HG03571 (cell line): ENCODE data around the gene CEACAM20.
"Not testable (repeated sequence)": the region's sequence is repeated elsewhere in the genome, so short reads cannot be mapped to it uniquely, and the experiment has no call there.

Experiments
- ATAC-seq: cut with Tn5 transposase; IDR thresholded peaks from one replicate; pipeline ENCODE4 v1.9.1; 2021; ENCODE audit not compliant: unreplicated experiment

Gene CEACAM20

DNA sequence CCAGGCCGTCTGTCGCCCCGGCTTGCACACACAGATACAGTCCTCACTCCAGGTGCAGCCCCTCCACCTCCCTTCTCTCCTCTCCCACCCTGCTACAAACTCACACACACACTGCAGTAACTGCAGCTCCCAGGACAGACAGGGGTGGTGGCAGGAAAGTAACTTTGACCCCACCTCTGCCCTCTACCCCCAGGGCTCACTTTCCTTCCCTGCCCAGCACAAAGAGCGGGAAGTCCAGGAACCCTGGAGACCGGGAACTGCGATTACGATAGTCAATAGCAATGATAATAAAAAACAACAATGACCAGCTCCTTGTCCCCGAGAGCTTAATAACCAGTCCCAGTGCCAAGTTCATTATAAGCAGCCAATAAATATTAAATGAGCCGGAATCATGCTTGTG, at the start of gene CEACAM20:
Gene CEACAM20 (minus strand): TSS at position 140 of the 400 bp plus-strand sequence. CDS start 166 bp downstream, outside the sequence.
- ATAC-seq: no peak

DNA sequence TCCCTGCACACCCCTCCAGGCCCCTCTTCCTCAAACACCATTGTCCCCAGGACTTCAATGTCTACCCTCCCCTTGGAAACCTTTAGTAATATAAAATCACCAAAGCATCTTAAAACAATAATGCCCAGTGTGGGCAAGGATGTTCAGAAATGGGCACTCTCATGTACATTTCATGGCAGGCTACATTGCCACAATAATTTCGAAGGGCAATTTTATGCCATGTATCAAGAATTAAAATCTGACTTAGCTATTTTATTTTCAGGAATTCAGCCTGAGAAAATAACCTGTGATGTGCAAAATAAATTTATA, 48.0 kb upstream of the CEACAM20 start:
- no peak for ATAC-seq

DNA sequence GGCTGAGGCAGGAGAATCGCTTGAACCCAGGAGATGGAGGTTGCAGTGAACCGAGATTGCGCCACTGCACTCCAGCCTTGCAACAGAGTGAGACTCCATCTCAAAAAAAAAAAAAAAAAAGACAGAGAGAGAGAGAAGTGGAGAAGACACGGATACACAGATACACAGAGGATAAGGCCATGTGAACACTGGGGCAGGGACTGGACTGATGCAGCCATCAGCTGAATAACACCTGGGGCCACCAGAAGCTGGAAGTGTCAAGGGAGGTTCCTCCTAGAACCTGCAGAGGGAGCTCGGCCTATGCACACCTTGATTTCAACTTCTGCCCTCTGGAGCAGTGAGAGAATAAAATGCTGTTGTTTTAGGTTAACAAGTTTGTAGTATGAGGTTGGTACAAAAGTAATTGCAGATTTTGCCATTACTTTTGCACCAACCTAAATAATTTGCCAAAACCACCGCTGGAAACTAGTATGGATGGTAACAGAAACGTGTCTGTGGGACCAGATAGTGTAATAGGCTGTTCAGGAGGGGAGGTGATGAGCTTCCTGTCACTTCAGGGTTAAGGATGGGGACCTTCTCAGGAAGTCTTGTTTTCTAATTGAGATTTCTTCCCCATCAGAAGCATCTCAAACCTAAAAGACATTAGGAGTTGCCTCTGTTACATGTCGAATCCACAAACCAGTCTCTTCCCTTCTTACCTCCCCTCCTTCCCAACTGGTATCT, 47.5 kb upstream of the CEACAM20 start:
- ATAC-seq: no peak

DNA sequence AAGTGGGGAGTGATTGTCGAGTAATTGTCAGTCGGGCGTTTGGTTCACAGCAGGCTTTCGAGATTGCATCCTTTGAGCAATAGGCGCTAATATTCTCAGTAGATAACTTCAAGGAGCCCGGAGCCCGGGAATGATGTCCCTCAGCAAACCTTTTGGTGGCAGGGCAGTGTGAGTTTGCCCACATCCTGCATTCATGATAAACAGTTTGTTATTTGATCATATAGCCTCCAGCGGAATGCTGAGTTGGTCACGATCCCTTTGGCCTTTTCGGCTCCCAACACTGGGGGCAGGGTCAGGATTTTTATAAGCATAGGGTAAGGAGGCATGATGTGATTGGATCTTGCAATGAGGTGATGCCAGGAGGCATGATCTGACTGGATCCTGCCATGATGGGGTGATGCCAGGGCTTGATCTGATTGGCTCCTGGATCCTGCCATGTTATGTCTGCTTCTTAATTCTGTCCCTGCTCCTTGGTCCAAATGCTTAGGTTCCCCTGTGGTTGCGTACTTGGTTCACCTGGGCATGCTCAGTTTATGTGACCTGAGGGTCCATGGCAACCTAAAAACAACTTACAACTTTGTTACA, 45.7 kb upstream of the CEACAM20 start:
- no peak for ATAC-seq

DNA sequence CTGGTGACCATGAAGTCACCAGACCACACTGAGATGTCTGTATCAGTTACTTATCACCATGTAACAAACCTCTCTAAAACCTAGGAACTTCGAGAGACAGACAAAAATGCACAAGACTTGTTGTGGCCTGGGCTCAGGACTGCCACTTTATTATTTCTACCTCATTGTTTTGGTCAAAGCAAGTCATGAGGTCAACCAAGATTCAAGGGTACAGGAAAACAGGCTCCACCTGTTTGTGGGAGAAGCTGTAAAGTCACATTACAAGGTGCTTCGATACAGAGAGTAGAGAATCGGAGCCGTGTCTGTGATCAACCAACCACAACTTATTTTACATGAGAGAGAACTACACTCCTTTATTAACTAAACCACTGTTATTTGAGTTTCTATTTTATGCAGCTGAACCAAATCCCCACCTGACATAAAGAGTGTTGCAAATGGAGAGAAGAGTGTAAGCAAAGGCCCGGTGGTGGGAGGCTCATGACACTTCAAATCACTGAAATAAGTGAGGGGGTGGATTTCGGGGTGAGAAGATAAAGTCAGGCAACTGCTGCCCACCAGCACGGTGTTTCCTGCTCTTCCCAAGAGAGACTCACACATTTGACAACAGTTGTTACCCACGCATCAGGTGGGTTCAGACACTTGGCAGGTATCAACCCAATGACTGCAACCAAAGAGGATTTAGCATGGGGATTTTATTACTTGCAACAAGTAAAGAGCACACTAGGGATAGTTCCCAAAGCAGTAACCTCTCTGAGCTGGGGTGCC, 44.9 kb upstream of the CEACAM20 start:
- ATAC-seq: no peak

DNA sequence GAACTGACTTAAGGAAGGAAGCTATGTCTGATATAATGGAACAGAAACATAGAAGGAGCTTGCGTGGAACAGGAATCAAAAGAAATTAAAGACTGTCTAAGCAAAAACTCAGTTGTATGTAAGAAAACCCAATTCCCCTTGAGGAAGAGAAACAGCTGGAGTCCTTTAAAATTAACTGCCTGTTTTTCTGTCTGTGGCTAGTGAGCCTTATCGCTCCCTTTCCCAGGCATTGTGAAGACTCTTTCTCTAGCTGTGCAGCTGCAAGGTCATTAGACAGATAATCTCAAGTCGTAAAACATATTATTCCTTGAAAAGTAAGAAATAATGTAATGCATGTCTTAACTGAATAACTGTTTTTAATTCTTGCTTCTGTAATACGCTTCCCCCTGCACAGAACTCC, 44.2 kb upstream of the CEACAM20 start:
- no peak for ATAC-seq

DNA sequence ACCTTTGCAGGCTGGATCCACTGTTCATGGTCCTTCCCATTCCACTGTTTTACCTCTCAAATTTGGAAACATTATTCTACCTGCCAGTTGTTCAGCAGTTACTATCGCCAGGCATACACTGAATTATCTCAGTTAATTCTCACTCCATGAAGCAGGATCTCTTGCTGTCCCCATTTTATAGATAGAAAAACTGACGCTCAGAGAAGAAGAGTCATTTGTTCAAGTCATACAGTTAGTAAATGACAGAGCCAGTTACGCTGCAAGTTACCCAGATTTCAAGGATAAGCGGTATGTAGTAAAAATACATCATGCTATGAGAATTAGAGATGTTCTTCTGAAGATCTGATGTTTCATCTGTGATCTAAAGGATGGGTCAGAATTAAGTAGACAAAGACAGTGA, 43.7 kb upstream of the CEACAM20 start:
- no peak for ATAC-seq

DNA sequence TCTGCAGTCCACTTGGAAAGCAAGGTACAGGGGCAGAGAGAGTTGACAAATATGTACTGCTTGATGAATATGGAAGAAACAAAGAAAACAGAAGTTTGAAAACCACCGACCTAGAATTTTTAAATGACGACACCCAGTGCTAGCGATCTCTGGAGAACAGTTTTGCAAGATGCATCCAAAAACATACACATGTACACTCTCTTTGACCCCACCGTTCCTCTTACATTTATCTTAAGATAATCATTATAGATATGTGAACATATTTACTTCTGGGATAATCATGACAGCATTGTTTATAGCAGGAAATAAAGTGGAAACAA, 43.1 kb upstream of the CEACAM20 start:
- no peak for ATAC-seq

DNA sequence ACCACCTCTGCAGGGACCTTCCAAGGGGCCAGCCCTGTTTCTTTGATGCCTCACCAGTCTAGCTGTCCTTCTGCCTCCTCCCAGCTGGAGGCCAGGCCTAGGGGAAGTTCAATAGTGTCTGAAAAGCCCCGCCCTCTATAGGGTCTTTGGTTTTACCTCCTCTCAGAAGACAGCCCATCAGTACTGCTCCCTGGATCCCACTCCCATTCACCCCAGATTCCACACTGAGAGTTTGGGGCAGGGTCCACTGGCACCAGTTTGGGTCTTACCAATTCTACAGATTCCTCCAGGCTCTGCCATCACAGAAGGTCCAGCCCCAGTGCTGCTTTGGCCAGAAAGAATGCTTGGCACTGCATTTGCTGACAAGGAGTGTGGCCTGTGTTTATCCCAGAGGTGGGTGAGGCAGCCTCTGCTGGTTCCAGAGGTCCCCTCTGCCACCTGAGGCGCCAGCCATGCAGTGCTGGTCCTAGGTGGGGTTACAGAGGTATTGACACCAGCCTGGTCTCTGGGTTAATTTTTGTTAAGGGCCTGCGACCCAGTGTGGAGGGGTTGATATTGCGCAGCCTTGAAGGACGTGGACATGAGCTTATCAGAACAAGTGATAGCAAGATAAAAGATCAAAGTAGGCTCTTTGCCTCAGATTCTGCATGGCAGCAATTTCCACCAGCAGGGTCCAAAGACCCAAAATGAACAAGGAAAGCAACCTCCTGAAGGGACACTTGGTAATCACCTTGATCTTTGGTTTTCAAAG, 42.5 kb upstream of the CEACAM20 start:
- ATAC-seq: no peak

DNA sequence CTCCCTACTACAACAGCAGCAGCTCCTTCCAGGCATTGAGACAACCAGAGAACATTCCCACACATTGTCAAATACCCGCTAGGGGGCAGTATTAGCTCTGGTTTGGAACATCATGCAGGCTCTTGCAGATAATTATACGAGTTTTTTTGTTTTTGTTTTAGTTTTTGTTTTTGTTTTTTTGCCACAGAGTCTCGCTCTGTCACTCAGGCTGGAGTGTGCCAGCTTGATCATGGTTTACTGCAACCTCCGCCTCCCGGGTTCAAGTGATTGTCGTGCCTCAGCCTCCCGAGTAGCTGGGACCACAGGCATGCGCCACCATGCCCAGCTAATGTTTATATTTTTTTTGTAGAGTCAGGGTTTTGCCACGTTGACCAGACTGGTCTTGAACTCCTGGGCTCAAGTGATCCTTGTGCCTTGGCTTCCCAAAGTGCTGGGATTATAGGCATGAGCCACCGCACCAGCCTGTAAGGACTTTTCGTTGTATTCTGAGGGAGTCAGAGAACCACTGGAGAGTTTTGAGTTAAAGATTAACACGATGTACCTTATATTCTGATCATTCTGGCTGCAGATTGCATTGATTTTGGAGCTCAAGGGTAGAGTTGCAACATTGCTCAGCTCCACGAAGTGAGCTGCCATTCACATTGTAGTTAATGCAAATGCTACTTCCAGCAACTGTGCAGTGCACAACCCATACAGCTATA, 41.7 kb upstream of the CEACAM20 start:
- ATAC-seq: no peak

DNA sequence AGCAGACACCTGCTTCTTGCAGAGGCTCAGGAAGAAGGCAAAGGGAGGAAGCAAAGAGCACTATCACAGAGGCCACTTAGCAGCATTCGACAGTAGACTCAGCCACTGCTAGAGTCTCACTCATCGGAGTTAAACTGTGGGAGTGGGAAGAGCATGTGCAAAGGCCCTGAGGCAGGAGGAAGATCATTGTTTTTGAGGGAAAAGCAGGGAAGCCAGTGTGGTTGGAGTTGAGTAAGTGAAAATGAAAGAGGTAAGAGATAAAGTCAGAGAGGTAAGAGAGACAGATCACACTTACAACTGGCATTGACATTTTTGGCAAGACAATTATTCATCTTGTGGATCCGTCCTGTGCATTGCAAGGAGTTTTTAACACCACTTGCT, 41.1 kb upstream of the CEACAM20 start:
- ATAC-seq: no peak

DNA sequence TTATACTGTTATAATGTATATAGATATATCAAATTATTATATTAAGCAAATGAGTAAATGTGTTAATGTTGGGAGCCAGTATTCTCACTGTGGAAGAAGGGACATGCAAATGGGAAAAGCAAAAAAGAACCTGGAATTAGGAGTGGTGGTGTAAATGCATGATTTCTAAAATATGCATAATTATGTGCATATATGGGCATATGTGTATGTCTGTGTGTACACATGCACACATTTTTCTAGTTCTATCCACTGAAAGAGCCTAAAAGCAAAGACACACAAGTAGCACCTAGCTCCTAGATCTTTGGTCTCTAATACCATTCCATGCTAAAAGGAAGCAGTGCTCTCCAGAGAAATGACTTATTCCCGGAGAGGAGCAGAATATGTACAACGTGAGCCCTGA, 38.3 kb upstream of the CEACAM20 start:
- ATAC-seq: no peak

DNA sequence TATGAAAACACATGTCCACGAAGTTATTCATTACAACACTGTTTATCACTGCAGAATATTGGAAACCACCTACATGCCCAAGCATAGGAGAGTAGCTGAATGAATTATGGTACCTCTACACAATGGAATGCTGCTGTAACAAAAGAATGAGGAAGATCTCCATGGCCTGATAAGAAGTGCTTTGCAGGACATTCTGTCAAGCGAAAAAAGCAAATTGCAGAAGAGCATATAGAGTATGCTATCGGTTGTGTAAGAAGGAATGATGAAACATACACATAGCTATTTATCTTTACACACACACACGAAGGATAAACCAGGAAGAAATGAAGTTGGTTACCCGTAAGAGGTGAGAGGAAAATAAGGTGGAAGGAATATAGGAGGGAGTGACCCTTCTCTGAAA, 37.5 kb upstream of the CEACAM20 start:
- no peak for ATAC-seq

DNA sequence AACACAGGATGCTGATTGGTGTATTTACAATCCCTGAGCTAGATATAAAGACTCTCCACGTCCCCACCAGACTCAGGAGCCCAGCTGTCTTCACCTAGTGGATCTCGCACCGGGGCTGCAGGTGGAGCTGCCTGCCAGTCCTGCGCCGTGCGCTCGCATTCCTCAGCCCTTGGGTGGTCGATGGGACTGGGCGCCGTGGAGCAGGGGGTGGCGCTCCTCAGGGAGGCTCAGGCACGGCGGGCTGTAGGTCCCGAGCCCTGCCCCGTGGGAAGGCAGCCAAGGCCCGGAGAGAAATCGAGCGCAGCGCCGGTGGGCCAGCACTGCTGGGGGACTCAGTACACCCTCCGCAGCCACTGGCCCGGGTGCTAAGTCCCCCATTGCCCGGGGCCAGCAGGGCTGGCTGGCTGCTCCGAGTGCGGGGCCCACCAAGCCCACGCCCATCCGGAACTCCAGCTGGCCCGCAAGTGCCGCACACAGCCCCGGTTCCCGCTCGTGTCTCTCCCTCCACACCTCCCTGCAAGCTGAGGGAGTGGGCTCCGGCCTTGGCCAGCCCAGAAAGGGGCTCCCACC, 33.7 kb upstream of the CEACAM20 start:
- not testable (repeated sequence) for ATAC-seq

DNA sequence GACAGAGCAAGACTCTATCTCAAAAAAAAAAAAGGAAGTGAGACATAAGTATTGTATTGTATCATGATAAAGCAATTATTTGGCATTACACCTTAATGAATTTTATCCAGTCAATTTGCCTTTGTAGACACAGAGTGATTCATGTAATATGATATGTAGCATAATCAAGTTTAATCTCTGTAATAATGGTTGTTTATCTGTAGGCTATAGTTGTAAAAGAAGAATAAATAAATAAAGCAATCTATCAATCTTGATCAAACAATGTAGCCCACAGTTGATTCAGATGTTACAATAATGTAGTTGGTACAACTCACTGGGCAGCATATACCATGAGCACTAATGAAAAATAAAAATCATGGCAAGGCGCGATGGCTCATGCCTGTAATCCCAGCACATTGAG, 28.5 kb upstream of the CEACAM20 start:
- ATAC-seq: no peak

DNA sequence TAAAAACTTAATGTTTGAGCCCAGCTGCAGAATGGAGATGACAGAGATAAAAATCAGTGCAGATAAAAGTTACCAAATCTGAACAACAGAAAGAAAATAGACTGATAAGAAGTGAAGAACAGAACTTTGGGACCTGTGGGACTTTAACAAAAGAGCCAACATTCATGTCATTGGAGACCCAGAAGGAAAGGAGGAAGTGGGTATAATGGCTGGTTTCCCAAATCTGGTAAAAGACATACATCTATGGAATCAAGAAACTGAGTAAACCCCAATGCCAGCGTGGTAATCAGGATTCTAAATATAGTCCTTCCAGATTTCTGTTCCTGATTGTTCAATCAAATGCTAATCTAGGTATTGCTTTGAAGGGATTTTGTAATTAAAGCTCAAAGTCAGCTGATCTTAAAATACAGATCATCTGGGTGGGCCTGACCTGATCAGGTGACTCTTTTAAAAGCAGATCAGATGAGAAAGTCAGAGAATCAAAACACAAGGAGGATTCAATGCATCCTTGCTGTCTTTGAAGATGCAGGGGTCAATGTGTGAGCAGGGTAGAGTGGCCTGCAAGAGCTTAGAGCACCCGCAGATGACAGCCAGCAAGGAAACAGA, 25.3 kb upstream of the CEACAM20 start:
- no peak for ATAC-seq

DNA sequence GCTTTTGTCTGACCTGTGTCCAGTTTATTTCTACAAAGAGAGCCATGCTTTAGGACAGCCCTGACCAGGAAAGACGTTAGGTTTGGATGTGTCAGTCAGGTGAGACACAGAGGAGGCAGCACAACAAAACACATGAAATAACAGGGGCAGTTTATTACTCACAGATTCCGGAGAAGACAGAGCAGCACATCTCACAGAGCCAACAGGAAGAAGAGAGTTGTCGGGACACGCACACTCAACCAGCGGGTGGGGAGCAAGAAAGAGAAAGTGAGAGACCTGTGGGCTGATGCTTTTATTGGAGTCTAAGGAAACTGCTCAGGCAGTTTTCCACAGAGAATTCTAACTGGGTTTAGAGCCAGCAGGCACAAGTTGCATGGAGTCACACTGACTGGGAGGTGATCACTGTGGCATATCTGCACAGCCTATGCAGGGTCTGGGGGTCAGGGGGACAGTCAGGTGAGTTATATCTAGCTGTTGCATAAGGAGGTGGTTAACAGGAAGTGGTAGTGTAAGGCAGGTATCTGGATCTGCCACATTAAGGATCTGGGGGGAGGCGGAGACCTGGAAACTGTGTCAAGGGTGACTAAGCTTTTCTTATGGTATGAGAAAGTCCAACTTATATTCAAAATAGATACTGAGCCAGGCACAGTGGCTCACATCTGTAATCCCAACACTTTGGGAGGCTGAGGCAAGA, 24.1 kb upstream of the CEACAM20 start:
- ATAC-seq: no peak

DNA sequence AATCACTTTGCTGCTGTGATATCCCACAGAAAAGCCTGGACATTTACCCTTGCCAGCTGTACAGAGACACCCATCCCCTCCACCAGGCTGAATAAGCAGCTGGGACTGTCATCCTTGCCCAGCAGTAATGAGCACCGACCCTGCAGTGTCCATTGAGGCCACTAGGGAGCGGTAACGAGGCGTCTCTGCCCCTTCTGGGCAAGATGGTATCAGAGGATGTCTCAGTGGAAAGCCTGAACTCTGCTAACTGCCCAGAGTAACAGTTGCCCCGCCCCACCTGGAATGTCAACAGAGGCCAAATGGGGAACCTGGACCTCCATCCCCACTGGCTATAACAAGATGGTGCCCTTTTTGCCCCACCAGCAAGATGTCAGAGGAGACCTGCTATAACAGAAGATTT, 22.8 kb upstream of the CEACAM20 start:
- no peak for ATAC-seq

DNA sequence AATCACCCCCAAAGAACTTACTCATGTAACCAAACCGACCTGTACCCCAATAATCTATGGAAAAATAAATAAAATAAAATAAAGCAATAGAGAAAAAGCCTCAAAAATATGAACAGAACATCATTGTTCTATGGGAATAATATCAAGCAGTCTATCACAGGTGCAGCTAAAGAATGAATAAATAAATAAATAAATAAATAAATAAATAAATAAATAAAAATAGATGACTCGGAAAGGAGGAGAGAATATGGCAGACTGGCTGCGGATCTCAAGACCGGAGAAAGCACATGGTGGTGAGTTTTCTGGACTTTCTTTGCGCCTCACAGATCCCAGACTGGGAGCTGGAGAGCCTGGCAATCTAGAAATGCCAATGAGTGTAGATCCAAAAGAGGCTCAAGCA, 22.4 kb upstream of the CEACAM20 start:
- no peak for ATAC-seq

DNA sequence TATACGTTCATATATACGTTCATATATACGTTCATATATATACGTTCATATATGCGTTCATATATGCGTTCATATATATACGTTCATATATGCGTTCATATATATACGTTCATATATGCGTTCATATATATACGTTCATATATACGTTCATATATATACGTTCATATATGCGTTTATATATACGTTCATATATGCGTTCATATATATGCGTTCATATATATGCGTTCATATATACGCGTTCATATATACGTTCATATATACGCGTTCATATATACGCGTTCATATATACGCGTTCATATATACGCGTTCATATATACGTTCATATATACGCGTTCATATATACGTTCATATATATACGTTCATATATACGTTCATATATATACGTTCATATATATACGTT, 21.5 kb upstream of the CEACAM20 start:
- not testable (repeated sequence) for ATAC-seq
